IPS-20b (cell line): ENCODE measurements around the gene CEP44.
"Not testable (repeated sequence)": the region's sequence is repeated elsewhere in the genome, so short reads cannot be mapped to it uniquely, and the experiment has no call there.

ENCODE experiments used
- H3K27ac ChIP-seq: one replicate; pipeline ENCODE4 v1.5.1; 2013; ENCODE audit warnings: low read length
- H3K27me3 ChIP-seq: 2 replicates; pipeline ENCODE4 v1.6.1; 2013; ENCODE audit warnings: mild to moderate bottlenecking, low read length, inconsistent platforms; ENCODE audit not compliant: insufficient read depth
- H3K36me3 ChIP-seq: 2 replicates; pipeline ENCODE4 v1.6.1; 2013; ENCODE audit warnings: low read depth, mild to moderate bottlenecking, inconsistent platforms, low read length, moderate library complexity; ENCODE audit not compliant: insufficient read depth
- H3K4me1 ChIP-seq: 2 replicates; pipeline ENCODE4 v1.6.1; 2013; ENCODE audit warnings: mild to moderate bottlenecking, control low read depth, inconsistent platforms, low read length, moderate library complexity; ENCODE audit not compliant: insufficient read depth
- H3K4me3 ChIP-seq: 2 replicates; pipeline ENCODE4 v1.5.1; 2013; ENCODE audit warnings: mild to moderate bottlenecking, low read length, inconsistent platforms
- H3K9ac ChIP-seq: 2 replicates; pipeline ENCODE4 v1.6.1; 2013; ENCODE audit warnings: low read depth, mild to moderate bottlenecking, inconsistent platforms, low read length, moderate library complexity
- H3K9me3 ChIP-seq: 2 replicates; pipeline ENCODE4 v1.6.1; 2013; ENCODE audit warnings: mild to moderate bottlenecking, low read depth, low read length, inconsistent platforms; ENCODE audit not compliant: insufficient read depth

CEP44 gene

GRCh38 chr4:174373821-174374220 is 90.1 kb downstream of the CEP44 start:
- Histone ChIP-seq H3K4me3 (no peak overlapping the region), H3K27me3 (no peaks in the 10 kb centered on the region; the same call in 1 of the 2 replicates), H3K9me3 (no peaks in the 10 kb centered on the region; the same call in 1 of the 2 replicates), H3K27ac (no peak overlapping the region), H3K36me3 (no peaks in the 10 kb centered on the region), H3K9ac (no peak overlapping the region), H3K4me1 (peaks cover 6% of the 10 kb centered on the region; the same call in 1 of the 2 replicates)

GRCh38 chr4:174375422-174375821 is 91.7 kb downstream of the CEP44 start:
- H3K27me3 ChIP-seq: no peaks in the 10 kb centered on the region; the same call in 1 of the 2 replicates
- H3K27ac ChIP-seq: no peak overlapping the region
- H3K36me3 ChIP-seq: no peaks in the 10 kb centered on the region
- no peak overlapping the region for H3K4me3 ChIP-seq
- no peak overlapping the region for H3K9ac ChIP-seq
- H3K9me3 ChIP-seq: no peaks in the 10 kb centered on the region; the same call in 1 of the 2 replicates
- H3K4me1 ChIP-seq: 0 out of 2 replicates have a peak, but pooled peaks cover 3% of the 10 kb centered on the region

DNA sequence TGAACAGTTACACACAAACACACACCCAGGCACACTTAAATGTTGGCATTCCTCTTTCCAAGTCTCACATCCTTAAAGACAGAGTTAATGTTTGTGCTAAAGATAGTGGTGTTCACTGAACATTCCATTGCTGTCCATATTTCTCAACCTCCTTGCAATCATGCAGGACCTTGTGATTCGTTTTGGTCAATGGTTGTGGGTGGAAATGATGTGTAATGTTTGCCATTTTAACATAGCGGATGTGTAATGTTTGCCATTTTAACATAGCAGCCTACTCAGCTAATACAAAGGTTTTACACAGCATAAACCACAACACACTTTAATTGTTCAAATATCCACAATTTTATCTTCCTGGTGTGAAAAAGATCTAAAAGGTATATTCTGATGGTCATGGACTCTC is 93.9 kb downstream of the CEP44 start:
- H3K36me3 ChIP-seq: no peaks in the 10 kb centered on the region
- H3K27ac ChIP-seq: no peak overlapping the region
- H3K9ac ChIP-seq: no peak overlapping the region
- H3K9me3 ChIP-seq: no peaks in the 10 kb centered on the region; the same call in 1 of the 2 replicates
- no peak overlapping the region for H3K4me3 ChIP-seq
- peaks cover 13% of the 10 kb centered on the region for H3K4me1 ChIP-seq
- H3K27me3 ChIP-seq: no peaks in the 10 kb centered on the region; the same call in 1 of the 2 replicates

GRCh38 chr4:174378951-174379350 is 95.2 kb downstream of the CEP44 start:
- Histone ChIP-seq H3K9me3 (no peaks in the 10 kb centered on the region; the same call in 1 of the 2 replicates), H3K27me3 (no peaks in the 10 kb centered on the region; the same call in 1 of the 2 replicates), H3K4me3 (no peak overlapping the region), H3K4me1 (peaks cover 13% of the 10 kb centered on the region), H3K9ac (no peak overlapping the region), H3K36me3 (no peaks in the 10 kb centered on the region), H3K27ac (no peak overlapping the region)

DNA sequence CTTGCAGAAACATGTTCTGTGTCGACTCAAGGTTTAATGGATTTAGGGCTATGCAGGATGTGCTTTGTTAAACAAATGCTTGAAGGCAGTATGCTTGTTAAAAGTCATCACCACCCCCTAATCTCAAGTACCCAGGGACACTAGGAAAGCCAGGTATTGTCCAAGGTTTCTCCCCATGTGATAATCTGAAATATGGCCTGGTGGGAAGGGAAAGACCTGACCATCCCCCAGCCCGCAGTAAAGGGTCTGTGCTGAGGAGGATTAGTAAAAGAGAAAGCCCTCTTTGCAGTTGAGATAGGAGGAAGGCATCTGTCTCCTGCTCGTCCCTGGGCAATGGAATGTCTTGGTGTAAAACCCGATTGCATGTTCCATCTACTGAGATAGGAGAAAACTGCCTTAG is 96.5 kb downstream of the CEP44 start:
- not testable (repeated sequence) for H3K27ac ChIP-seq, H3K9me3 ChIP-seq, H3K9ac ChIP-seq, H3K36me3 ChIP-seq, H3K4me3 ChIP-seq, H3K27me3 ChIP-seq
- peaks cover 15% of the 10 kb centered on the region for H3K4me1 ChIP-seq

GRCh38 chr4:174380699-174381439 is 97.2 kb downstream of the CEP44 start:
- Histone ChIP-seq H3K9ac (no peak overlapping the region), H3K27me3 (no peaks in the 10 kb centered on the region; the same call in 1 of the 2 replicates), H3K4me3 (no peak overlapping the region), H3K9me3 (no peaks in the 10 kb centered on the region; the same call in 1 of the 2 replicates), H3K4me1 (peaks cover 15% of the 10 kb centered on the region), H3K27ac (no peak overlapping the region), H3K36me3 (no peaks in the 10 kb centered on the region)

DNA sequence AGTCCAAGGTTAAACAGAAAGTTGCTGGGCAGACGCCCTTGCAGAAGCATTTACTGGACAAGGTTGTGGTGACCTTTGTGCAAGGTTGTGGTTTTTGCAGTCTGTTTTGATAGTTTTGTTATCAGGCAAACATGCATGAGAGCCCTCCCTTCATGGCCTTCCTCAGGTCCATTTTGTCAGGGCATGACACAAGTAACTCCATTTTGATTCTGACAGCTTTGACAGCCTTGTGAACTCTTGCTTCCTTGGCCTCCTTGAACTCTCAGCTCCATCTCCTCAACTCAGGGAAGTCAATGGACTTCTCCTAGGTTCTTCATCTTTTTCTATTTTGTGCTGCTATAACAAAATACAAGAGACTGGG is 97.7 kb downstream of the CEP44 start:
- Histone ChIP-seq H3K4me3 (no peak overlapping the region), H3K9me3 (no peaks in the 10 kb centered on the region; the same call in 1 of the 2 replicates), H3K36me3 (no peaks in the 10 kb centered on the region), H3K4me1 (peaks cover 15% of the 10 kb centered on the region), H3K9ac (no peak overlapping the region), H3K27ac (no peak overlapping the region), H3K27me3 (no peaks in the 10 kb centered on the region; the same call in 1 of the 2 replicates)
